Esophagus muscularis mucosa (tissue), 4 donors: Measurements from ENCODE around the gene E2F4. TPM values are rescaled to one million over a fixed set of nuclear protein-coding genes. Genes with fewer than 3 reads are reported as not detected.

Experiments used
- DNase-seq: peaks from one replicate; pipeline ENCODE4 v3.0.0-alpha.2; 2017; ENCODE audit errors: extremely low spot score
- H3K27ac ChIP-seq, 4 donors: fragments of 200-600 bp; sonication (generic); replicated peaks in 1 of 4; 1 replicate in 3 of 4; 2 replicates in 1 of 4; pipeline ENCODE4 v1.5.1; 2016 to 2019; ENCODE audit warnings: mild to moderate bottlenecking in 1 of 4
- H3K27me3 ChIP-seq, 4 donors: fragments of 200-600 bp; sonication (generic); one replicate each; pipeline versions ENCODE4 v1.5.1 to v1.6.0; 2016 to 2019
- H3K36me3 ChIP-seq, 4 donors: fragments of 200-600 bp; sonication (generic); one replicate each; pipeline ENCODE4 v1.5.1; 2016 to 2019
- H3K4me1 ChIP-seq, 4 donors: fragments of 200-600 bp; sonication (generic); one replicate each; pipeline ENCODE4 v1.5.1; 2016 to 2019
- H3K4me3 ChIP-seq, 4 donors: fragments of 200-600 bp; sonication (generic); 1 replicate in 2 of 4; 2 replicates in 2 of 4; pipeline ENCODE4 v1.5.1; 2016 to 2019; ENCODE audit warnings: mild to moderate bottlenecking in 4 of 4, moderate library complexity in 1 of 4
- H3K9me3 ChIP-seq, 4 donors: fragments of 200-600 bp; sonication (generic); 1 replicate in 3 of 4; 2 replicates in 1 of 4; pipeline ENCODE4 v1.5.1; 2016 to 2019
- CTCF ChIP-seq, 3 experiments: fragments of 200-600 bp in 2 of 3; fragments of 450-650 bp in 1 of 3; sonication (generic) in 2 of 3; IDR thresholded peaks; one replicate each; pipeline ENCODE4 v1.5.1; 2017 to 2019; ENCODE audit warnings: antibody characterized with exemption in 3 of 3, mild to moderate bottlenecking in 2 of 3, moderate library complexity in 1 of 3
- EP300 ChIP-seq: sonication (generic); formaldehyde crosslinking; IDR thresholded peaks from one replicate; pipeline ENCODE4 v1.6.1; 2017; ENCODE audit warnings: antibody characterized with exemption
- POLR2A ChIP-seq: fragments of 450-650 bp; IDR thresholded peaks from one replicate; pipeline ENCODE4 v1.6.1; 2017; ENCODE audit warnings: antibody characterized with exemption, moderate library complexity, mild to moderate bottlenecking, low read depth
- POLR2AphosphoS5 ChIP-seq, 2 donors: sonication (generic); formaldehyde crosslinking; IDR thresholded peaks; one replicate each; pipeline ENCODE4 v1.6.1; 2017; ENCODE audit warnings: antibody characterized with exemption in 2 of 2
- WGBS: methylation state at CpG from one replicate; pipeline ENCODE4 v1.1.5; 2018; 5-methylcytosine and 5-hydroxymethylcytosine counted together
- intact Hi-C: fragments of 100-400 bp; cut with DNase I; formaldehyde crosslinking; loops from one replicate; pipeline ENCODE4 v1.15.1; 2023
- total RNA-seq, 4 donors: library from RNA; depleted of rRNA; stranded (reverse); fragments of >200 nt; gene quantifications; one replicate each; pipeline versions ENCODE4 v1.1.0 to v1.2.1, GENCODE V29; 2016

Gene E2F4
- total RNA-seq, 4 donors from 2014 or later = 54.8 to 96.9 (median 93.1) TPM

- Histone ChIP-seq H3K27me3 (no peaks in the 10 kb centered on the region), H3K9me3 (no peaks in the 10 kb centered on the region), H3K36me3 (no peaks in the 10 kb centered on the region), H3K4me3 (no peak overlapping the region), H3K4me1 (peaks cover 36 to 47% (median 46%) of the 10 kb centered on the region in 4 donors), H3K27ac (no peak overlapping the region)
- intact Hi-C loops = no loop called here
- TF ChIP-seq CTCF (IDR thresholded peaks at IDR 0.05) = no peak
- TF ChIP-seq EP300 = no peak
- no peak for TF ChIP-seq POLR2A
- no peak for TF ChIP-seq POLR2AphosphoS5 (IDR thresholded peaks at IDR 0.05)
- DNase-seq = no peak
- WGBS = 50% methylated on average over 2 of the region's 5 CpGs
Measured at GRCh38 chr16:67186550-67186950, 5.4 kb upstream of the E2F4 start.

GRCh38 chr16:67187175-67187890, 4.6 kb upstream of the E2F4 start:
- no peak overlapping the region for H3K4me3 ChIP-seq
- no peak overlapping the region for H3K27ac ChIP-seq
- H3K9me3 ChIP-seq = no peaks in the 10 kb centered on the region
- no peak for DNase-seq
- H3K4me1 ChIP-seq = peaks cover 38 to 43% (median 42%) of the 10 kb centered on the region in 4 donors
- H3K27me3 ChIP-seq = no peaks in the 10 kb centered on the region
- TF ChIP-seq POLR2AphosphoS5 (IDR thresholded peaks at IDR 0.05) = no peak
- TF ChIP-seq POLR2A = no peak
- TF ChIP-seq EP300 = no peak
- no peak for TF ChIP-seq CTCF (IDR thresholded peaks at IDR 0.05)
- H3K36me3 ChIP-seq = no peaks in the 10 kb centered on the region
- WGBS = 90% methylated on average over 7 of the region's 26 CpGs
- intact Hi-C loops = no loop called here

GRCh38 chr16:67188323-67188722, 3.6 kb upstream of the E2F4 start:
- Histone ChIP-seq H3K36me3 (peaks cover 0 to under 1% (median under 1%) of the 10 kb centered on the region in 4 donors), H3K27me3 (no peaks in the 10 kb centered on the region), H3K27ac (no peak overlapping the region), H3K4me3 (no peak overlapping the region), H3K9me3 (no peaks in the 10 kb centered on the region), H3K4me1 (peaks cover 42 to 43% (median 42%) of the 10 kb centered on the region in 4 donors)
- TF ChIP-seq POLR2A (no peak), CTCF (IDR thresholded peaks at IDR 0.05) (no peak), POLR2AphosphoS5 (IDR thresholded peaks at IDR 0.05) (no peak), EP300 (no peak)
- DNase-seq = no peak
- intact Hi-C loops = no loop called here
- 79% methylated on average over 2 of the region's 4 CpGs for WGBS

- H3K27ac ChIP-seq = no peak overlapping the region
- H3K9me3 ChIP-seq = no peaks in the 10 kb centered on the region
- peaks cover 45 to 47% (median 46%) of the 10 kb centered on the region in 4 donors for H3K4me1 ChIP-seq
- H3K27me3 ChIP-seq = no peaks in the 10 kb centered on the region
- no peak overlapping the region for H3K4me3 ChIP-seq
- WGBS = 88% methylated on average over 10 of the region's 15 CpGs
- TF ChIP-seq CTCF (IDR thresholded peaks at IDR 0.05) (no peak), POLR2A (no peak), EP300 (no peak), POLR2AphosphoS5 (IDR thresholded peaks at IDR 0.05) (no peak)
- H3K36me3 ChIP-seq = peaks cover 0 to 5% (median 4%) of the 10 kb centered on the region in 4 donors
- intact Hi-C loops = no loop called here
- no peak for DNase-seq
Measured at GRCh38 chr16:67188798-67189197, 3.2 kb upstream of the E2F4 start.

- Histone ChIP-seq H3K36me3 (peaks cover 9 to 18% (median 17%) of the 10 kb centered on the region in 4 donors), H3K9me3 (no peaks in the 10 kb centered on the region), H3K4me3 (no peak within 1 kb of the TSS), H3K4me1 (peaks cover 43 to 48% (median 47%) of the 10 kb centered on the region in 4 donors), H3K27me3 (no peaks in the 10 kb centered on the region), H3K27ac (no peak within 1 kb of the TSS)
- TF ChIP-seq CTCF (IDR thresholded peaks at IDR 0.05) (no peak), POLR2A (no peak), EP300 (no peak), POLR2AphosphoS5 (IDR thresholded peaks at IDR 0.05) (no peak)
- 40% methylated on average over 4 of the region's 6 CpGs for WGBS
- intact Hi-C loops = no loop called here
- DNase-seq = no peak
Measured at GRCh38 chr16:67190041-67190440, 1.9 kb upstream of the E2F4 start, which contains the start of gene EXOC3L1. Gene EXOC3L1 (minus strand): TSS chr16:67190136. CDS start chr16:67189676, 460 bp downstream.
